Breast epithelium (tissue), 3 donors: ENCODE measurements around the gene ZNF267.

Experiments used
- CTCF ChIP-seq, 3 donors: fragments of 450-650 bp; IDR thresholded peaks; one replicate each; pipeline ENCODE4 v1.5.1; 2016 to 2017; ENCODE audit warnings: antibody characterized with exemption in 3 of 3, mild to moderate bottlenecking in 3 of 3, moderate library complexity in 3 of 3
- POLR2A ChIP-seq: fragments of 450-650 bp; IDR thresholded peaks from one replicate; pipeline ENCODE4 v1.6.1; 2016; ENCODE audit warnings: antibody characterized with exemption, mild to moderate bottlenecking, moderate library complexity
- POLR2AphosphoS5 ChIP-seq, 3 donors: sonication (generic); formaldehyde crosslinking; IDR thresholded peaks; one replicate each; pipeline ENCODE4 v1.6.1; 2017; ENCODE audit warnings: antibody characterized with exemption in 3 of 3

GRCh38 chr16:31888735-31889134, 15.1 kb downstream of the ZNF267 start:
- TF ChIP-seq CTCF (IDR thresholded peaks at IDR 0.05) (no peak), POLR2A (no peak), POLR2AphosphoS5 (IDR thresholded peaks at IDR 0.05) (no peak)
